HG03159 (cell line): ENCODE measurements around the gene TMED8.
"Not testable (repeated sequence)": the region's sequence is repeated elsewhere in the genome, so short reads cannot be mapped to it uniquely, and the experiment has no call there.

Experiments
- ATAC-seq: cut with Tn5 transposase; IDR thresholded peaks from one replicate; pipeline ENCODE4 v1.9.1; 2021; ENCODE audit warnings: mild to moderate bottlenecking, moderate library complexity; ENCODE audit not compliant: unreplicated experiment

The TMED8 gene

DNA sequence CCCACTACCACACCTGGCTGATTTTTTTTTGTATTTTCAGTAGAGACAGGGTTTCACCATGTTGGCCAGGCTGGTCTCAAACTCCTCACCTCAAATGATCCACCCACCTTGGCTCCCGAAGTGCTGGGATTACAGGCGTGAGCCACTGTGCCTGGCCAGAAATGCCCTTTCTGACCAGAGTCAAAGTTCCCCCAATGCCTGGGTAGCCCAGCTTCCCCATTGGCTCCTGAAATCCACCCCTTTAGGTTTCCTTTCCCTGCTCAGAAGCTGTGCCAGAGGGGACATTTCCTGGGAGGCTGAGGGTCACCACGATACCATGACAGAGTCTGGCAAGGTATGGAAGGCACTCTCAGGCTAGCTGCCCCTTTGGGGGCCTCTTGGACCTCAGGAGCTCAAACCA, 52.6 kb downstream of the TMED8 start:
- no peak for ATAC-seq

DNA sequence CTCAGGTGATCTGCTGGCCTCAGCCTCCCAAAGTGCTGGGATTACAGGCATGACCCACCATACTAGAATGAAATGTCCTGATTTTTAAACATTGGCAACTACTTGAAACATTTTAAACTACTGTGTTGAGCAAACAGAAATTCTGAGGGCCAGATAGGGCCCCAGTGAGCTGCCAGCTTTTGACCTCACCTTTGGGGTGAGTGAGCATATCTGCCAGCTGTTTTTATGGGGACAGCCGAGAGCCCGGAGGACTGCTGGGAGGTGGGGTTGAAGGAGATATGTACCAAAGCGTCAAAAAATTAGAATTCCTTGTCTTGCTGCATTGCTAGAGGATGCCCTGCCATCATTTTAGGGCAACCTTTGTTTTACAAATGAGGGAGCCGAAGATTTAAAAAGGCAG, 53.3 kb downstream of the TMED8 start:
- ATAC-seq: no peak

DNA sequence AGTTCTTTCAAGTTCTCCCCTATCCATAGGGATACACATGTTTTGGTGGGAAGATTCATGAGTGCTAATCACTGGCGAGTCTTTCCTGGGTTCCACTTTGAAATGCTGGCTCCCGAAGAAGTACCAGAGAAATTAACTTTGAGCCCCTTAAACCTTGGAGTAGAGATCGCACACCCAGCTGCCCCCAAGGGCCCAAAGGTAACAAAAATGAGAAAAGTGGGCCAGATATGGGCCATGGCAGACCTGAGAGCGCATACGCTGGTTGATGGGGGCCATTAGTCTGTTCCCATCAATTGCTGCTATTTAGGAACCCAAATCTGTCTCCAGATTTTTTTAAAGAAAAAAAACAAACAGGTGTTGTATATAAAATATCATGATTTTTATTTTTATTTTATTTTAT, 53.9 kb downstream of the TMED8 start:
- ATAC-seq: no peak

DNA sequence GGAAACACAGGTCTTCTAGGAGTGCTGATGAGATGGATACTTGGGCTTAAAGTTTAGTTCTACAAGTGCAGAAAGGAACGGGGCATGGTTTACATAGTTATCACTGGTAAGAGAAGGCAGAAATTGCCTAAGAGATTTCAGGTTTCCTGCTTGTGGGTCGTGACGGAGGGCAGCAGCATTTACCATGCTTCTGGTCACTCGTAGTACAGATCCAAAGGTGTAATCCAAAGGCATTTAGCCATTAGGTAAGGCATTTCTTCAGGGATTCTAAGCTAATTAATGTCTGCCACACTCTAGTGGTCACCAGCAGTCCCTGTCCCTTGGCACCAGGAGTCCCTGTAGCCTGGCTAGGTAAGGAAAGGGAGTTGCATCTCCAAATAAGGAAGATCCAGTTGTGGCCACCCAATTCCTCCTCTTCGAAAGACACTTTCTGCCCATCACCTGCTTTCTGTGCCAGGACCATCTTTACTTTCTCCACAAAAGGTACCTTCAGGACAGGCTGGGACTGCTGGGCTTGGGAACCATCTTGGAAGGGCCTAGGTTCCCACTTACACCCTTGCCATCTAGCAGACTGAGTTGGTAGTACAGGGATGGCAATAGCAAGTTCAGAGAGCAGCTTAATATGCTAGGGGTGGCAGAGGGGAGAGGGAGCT, 54.5 kb downstream of the TMED8 start:
- ATAC-seq: no peak

DNA sequence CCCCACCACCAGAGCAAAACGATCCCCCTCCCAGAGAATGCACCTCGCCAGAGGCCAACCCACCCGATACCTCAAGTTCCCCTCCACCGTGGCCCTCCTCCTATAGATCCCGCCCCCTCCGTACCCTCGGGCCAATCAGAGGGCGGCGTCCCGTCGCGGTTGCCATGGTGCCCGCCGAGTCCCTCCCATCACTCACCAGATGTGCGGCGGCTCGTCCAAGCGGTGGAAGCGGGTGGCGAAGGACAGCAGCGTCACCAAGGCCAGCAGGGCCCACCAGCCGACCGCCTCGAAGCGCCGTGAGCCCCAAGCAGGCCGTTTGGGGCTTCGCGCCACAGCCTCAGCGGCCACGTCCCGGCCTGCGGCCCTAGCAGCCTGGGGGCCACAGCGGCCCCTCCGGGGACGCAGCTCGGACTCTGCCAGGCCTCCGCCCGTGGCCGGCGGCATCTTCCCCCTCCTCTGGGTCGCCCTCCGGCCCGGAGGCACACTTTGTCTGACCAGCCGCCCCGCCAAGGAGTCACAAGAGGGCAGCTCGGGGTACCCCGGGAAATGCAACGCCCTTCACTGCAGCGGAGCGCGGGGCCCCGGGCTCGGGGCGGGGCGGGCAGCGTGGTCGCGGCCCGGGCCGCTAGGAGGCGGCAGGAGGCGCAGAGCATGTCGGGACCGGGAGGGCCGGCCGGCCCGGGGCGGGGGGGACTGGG, 56.5 kb downstream of the TMED8 start, which contains the start of gene POMT2:
TSS of gene POMT2 (minus strand) at position 646 of the 698 bp plus-strand sequence. CDS start at position 444, 202 bp downstream.
- peak; percentile 67 for ATAC-seq

DNA sequence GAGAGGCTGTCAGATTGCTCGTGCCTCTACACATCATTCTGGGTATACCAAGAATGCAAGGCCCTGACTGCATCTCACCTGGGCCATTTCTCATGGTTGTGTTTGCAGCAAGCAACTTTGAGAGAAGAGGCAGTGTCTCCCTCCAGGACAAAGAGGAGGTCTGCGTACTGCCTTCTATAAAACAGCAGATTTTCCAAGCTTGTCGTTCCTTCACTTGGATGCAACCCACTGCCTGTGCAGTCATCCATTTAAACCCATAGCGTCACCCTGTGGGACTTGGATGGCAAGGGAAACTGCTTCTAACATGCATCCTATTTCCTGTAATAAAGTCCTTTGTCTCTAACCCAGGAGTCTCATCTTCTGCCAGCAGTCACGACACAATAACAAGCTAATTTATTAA, 57.5 kb downstream of the TMED8 start:
- ATAC-seq: no peak

DNA sequence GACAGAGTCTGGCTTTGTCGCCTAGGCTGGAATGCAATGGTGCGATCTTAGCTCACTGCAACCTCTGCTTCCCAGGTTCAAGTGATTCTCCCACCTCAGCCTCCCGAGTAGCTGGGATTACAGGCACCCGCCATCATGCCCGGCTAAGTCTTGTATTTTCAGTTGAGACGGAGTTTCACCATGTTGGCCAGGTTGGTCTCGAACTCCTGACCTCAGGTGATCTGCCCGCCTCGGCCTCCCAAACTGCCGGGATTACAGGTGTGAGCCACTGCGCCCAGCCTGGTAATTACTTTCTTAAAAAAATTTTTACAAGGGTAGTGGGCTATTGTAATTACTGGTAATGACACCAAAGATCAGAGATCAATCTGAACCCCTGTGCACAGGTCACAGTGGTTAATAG, 58.1 kb downstream of the TMED8 start:
- ATAC-seq: not testable (repeated sequence)

DNA sequence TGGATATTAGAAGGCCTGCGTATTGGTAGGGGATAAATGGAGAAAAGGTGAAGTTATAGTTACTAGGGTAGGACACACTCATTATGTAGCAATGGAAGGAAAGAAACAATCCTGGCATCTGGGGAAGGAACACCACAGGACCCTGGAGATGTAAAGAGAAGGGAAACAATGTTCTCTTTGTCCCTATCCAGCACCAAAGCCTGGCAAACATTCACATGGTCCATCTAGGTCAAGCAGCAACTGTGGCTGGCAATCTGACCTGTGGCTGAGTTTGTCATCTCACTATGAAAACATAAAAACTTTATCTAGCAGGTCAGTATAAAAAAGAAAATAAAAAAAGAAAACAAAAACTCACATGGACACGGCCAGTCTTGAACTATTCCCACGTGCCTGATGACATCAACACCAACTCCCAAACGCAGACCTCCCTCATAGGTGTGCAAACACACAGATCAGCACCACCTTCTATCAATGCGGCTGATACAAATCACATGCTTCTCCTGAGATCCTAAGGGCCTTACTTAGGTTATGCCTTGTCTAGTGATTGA, 58.8 kb downstream of the TMED8 start:
- ATAC-seq: no peak

DNA sequence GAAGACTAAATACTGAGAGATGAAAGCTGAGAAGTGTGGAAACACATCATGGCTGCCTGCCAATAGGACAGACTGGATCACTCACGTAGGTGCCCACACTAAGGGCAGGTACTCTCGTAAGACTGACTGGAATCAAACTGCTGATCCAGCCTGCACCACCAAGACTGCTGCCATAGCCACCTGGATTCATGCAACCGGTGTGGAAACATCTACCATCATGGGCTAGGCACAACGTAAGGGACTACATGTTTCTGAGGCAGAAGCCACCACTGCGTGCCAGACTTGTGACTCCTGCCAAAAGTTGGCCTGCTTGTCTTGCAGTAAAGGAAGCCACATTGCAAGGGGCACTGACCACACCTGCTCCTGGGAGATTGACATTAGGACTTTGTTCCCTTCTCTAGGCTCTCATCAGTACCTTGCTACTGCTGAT, 60.0 kb downstream of the TMED8 start:
- no peak for ATAC-seq

DNA sequence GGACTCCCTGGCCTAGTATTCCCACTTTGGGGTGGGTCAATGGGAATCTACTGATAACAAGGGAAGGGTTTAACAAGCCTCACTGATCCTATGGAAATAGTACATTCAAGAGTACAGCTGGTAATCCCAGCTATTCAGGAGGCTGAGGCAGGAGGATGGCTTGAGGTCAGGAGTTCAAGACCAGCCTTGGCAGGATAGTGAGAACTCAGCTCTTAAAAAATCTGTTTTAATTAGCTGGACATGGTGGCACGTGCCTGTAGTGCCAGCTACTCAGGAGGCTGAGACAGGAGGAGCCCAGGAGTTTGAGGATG, 60.7 kb downstream of the TMED8 start:
- ATAC-seq: no peak

DNA sequence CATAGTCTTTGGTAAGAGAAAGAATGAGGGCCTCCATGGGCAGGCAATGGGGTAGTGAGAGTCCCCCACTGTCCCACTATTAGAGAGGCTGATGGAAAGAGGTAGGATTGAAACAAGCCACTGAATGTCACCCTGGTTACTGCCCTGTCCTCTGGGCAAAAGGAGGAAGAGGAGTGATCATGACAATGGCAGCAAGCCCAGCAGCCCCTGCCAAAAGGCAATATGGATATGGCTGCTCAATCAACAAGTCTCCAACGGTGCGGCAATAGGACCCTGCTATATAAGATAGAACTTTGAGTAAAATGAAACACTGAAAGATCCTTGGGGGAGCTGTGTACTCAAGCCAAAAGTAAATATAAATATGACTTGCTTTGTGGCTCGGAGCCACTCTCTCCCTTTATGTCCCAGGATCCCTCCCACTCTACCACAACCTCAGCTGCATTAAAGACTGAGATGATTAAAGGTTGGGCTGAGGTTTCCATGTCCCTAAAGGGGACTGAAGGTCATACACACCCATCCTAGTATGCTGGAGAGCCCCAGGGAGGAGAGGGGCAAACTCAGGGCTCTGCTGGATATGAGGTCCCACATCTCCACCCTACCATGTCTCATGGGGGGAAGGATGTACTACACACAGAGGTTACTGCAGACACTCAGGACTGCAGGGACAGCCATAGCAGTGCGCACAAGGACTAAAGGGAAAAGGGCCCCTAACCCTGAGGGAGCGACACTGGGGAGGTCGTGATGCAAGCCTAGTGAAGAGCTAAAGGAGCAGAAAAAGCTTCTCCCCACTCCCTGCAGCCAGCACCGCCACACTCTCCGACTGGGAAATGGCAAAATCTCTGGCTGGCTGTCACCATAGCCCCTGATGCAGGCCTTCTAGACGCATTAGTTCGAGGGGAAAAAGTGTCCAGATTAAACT, 62.1 kb downstream of the TMED8 start:
- ATAC-seq: no peak

DNA sequence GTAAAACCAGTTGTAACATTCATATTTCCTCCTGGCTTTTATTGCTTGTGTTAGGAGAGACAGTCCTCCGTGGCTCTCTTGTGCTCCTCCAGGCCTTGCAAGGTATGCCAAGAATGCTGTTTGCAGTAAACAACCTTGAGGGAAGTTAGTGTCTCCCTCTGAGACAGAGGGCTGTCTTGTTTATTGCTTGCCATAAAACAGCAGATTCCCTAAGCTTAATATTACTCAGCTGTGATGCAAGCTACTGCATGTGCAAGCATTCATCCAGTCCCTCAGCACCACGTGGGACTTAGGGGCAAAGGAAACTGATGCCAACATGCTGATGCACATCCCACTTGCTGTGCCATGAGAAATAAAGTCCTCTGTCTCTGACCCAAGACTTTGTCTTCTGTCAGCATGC, 62.9 kb downstream of the TMED8 start:
- no peak for ATAC-seq

DNA sequence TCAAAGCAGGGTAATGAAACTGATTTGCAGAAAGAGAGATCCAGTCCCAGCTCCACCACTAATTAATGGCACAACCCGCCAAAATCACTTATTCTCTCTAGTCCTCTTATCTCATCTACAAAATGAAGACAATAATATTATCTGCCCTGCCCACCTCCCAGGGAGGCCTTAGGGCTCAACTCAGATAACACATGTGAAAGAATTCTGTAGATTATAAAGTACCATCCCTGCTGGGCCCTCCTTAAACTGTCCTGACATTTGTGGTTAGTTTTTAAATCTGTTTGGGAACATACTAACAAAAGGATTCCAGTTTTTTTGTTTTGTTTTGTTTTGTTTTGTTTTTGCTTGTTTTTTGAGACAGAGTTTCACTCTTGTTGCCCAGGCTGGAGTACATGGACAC, 63.5 kb downstream of the TMED8 start:
- no peak for ATAC-seq

DNA sequence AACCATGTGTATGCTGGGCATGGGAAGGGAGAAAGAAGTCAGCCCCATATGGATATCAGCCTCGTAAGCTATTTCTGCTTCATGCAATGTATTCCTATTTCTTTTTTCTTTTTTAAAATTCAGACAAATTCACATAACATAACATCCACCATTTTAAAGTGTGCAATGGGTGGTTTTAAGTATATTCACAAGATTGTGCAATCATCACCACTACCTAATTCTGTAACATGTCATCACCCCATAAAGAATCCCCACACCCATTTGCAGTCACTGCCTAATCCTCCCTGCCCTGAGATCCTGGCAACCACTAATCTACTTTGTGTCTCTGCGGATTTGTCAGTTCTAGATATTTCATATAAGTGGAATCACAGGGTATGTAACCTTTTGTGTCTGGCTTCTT, 65.7 kb downstream of the TMED8 start:
- no peak for ATAC-seq

DNA sequence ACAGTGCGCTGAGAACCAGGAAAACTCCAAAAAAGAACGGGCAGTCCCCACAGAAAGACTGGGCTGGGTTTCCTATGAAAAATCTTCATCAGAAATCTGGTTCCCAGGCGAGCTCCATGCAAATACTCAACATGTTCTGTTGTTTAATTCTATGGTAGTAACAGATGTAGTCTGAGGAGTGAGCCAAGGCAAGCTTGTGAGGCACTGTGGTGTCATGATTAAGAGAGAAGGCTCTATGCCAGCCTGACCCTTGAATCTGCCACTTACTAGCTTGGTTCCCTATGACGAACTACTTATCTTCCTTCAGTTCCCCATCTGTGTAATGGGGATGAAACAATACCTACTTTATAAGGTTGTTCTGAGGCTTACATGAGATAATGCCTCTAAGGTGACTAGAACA, 66.9 kb downstream of the TMED8 start:
- ATAC-seq: no peak

DNA sequence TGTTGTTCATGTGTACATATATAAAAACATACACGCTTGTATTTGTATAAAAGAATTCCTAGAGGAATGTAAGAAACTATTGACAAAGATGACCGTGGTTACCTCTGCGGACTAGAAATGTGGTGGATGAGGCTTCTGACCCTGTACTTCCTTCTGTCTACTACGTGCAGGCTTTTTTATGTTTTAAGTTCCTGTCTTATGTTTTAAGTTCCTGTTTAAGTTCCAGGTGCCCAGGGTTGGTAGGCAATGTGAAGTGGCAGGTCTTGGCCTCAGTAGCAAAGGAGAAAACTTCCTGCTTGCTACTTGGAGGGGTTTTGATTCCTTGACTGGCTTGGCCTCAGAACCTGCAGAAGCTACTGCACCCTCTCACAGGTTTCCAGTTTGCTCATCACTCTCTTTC, 67.8 kb downstream of the TMED8 start:
- no peak for ATAC-seq

DNA sequence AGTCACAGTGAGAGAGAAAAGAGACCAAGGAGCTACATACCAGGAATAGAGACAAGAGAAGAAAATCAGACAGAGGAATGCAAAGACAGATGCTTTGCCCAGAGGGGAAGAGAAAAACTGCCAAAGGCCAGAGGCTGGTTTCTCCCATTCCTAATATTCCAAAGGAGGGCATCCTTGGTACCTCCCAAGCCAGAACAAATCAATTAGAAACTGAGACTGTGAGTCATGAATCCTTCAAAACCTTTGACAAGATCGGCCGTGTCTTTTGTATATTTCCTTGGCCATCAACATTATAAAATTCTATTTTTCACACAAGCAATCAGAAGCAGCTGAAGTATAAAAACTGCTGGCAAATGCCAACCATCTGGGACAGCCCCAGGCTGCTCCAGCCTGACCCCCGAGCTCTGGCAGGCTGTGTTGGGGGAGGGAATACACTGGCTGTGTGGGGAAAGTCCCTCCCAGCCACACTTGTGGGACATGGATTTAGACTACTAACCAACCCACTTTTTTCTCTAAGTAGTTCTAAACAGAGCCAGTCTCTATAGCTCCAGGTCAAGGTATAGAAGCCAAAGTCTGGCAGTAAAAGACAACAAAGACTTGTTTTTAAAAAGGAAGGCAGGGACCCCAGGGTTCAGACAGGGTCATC, 69.9 kb downstream of the TMED8 start:
- no peak for ATAC-seq

DNA sequence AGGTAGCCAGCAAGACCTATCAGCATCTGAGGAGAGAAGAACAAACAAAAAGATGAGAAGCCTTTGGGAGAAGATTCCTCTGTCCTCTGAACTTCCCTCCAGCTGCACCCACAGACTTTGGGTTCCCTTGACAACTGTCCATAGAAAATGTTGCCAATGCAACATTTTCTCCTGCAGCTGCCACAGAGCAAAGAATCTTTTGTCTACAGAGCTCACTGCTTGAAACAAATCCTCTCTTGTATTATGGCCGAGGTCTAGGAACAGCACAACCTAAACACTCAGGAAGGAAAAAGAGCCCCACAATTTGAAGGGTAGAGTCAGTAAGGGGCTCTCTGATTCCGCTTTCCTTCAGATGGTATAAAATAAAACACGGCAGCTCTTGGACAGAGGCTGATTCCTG, 70.5 kb downstream of the TMED8 start:
- ATAC-seq: no peak

DNA sequence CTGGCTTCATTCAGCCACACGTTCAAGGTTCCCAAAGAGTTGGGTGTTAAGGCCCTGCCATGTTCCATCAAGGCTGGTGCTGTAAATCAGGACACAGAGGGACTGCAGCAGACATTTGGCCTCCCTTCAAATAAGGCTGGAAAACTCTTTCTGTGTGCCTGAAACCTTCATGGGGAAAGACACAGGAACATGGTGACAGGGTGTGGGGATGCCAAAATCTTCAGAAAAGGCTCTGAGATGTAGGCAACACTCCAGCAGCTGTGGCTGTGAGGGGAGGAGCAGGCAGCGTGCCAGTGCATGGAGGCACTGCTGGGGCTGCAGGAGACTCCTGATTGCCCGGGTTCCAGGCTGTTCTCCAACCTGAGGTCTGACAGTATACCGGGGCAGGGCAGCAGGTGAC, 71.2 kb downstream of the TMED8 start:
- ATAC-seq: no peak

DNA sequence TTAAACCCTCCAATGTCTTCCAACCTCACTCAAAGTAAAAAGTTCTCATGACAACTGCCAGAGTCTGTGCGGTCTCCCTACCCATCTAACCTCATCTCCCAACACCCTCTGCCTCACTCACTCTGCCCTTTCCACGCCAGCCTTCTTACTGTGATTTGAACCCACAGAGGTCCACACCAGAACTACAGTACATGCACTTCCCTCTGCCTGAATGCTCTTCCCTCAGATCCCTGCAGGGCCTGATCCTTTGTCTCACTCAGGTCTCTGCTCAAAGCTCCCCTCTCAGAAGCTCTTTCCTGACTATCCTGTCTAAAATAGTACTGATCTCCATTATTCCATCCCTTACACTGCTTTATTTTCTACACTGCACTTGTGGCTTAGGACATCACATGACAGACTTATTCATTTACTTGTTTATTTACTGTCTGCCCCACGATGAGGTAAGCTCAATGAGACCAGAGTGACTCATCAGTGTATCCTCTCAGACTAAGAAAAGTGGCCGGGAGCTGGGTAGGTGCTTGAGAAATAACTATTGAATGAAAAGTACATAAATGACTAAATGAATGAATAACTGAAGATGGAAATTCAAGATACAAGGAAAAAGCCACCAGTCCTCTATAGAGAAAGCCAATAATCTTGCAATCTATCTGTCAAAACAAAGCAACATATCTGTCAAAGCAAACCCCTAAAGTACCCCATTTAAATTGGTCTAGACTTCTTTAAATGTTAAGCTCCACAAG, 73.3 kb downstream of the TMED8 start:
- no peak for ATAC-seq
